Parathyroid adenoma (tissue), 2 donors: ENCODE measurements around the gene CRACDL.

ENCODE experiments used
- H2AFZ ChIP-seq: fragments of 300-600 bp; sonication (generic); one replicate; pipeline ENCODE4 v1.7.0; 2017; ENCODE audit warnings: antibody characterized with exemption, mild to moderate bottlenecking
- H3K27ac ChIP-seq: fragments of 300-600 bp; sonication (generic); one replicate; pipeline ENCODE4 v1.7.0; 2017
- H3K27me3 ChIP-seq: fragments of 300-600 bp; sonication (generic); one replicate; pipeline ENCODE4 v1.7.0; 2017; ENCODE audit warnings: low read length; ENCODE audit not compliant: control insufficient read depth, insufficient read depth
- H3K36me3 ChIP-seq: fragments of 300-600 bp; sonication (generic); one replicate; pipeline ENCODE4 v1.7.0; 2017; ENCODE audit warnings: low read length; ENCODE audit not compliant: control insufficient read depth, insufficient read depth
- H3K4me1 ChIP-seq: fragments of 300-600 bp; sonication (generic); one replicate; pipeline ENCODE4 v1.7.0; 2017; ENCODE audit warnings: control low read depth
- H3K4me2 ChIP-seq: fragments of 300-600 bp; sonication (generic); one replicate; pipeline ENCODE4 v1.7.0; 2017; ENCODE audit warnings: low read length
- H3K4me3 ChIP-seq: fragments of 300-600 bp; sonication (generic); one replicate; pipeline ENCODE4 v1.7.0; 2017; ENCODE audit warnings: low read depth, low read length
- H3K79me2 ChIP-seq: fragments of 300-600 bp; sonication (generic); one replicate; pipeline ENCODE4 v1.7.0; 2017; ENCODE audit warnings: control low read depth
- H3K9ac ChIP-seq: fragments of 300-600 bp; sonication (generic); one replicate; pipeline ENCODE4 v1.7.0; 2017; ENCODE audit warnings: mild to moderate bottlenecking
- H3K9me3 ChIP-seq: fragments of 300-600 bp; sonication (generic); one replicate; pipeline ENCODE4 v1.7.0; 2017; ENCODE audit warnings: low read length; ENCODE audit not compliant: control insufficient read depth
- CTCF ChIP-seq: fragments of 300-600 bp; sonication (generic); IDR thresholded peaks from one replicate; pipeline ENCODE4 v1.7.0; 2017; ENCODE audit warnings: antibody characterized with exemption, mild to moderate bottlenecking
- donor health status: primary hyperparathyroidism.

The CRACDL gene

GRCh38 chr2:98932778-98933343 lies 3.2 kb downstream of the CRACDL start:
- no peaks in the 10 kb centered on the region for H3K79me2 ChIP-seq
- no peak overlapping the region for H3K4me3 ChIP-seq
- H3K9me3 ChIP-seq: no peaks in the 10 kb centered on the region
- H2AFZ ChIP-seq: no peak overlapping the region
- TF ChIP-seq CTCF: no peak
- H3K27ac ChIP-seq: no peak overlapping the region
- no peak overlapping the region for H3K4me2 ChIP-seq
- no peaks in the 10 kb centered on the region for H3K27me3 ChIP-seq
- H3K9ac ChIP-seq: no peak overlapping the region
- peaks cover 4% of the 10 kb centered on the region for H3K4me1 ChIP-seq
- H3K36me3 ChIP-seq: no peaks in the 10 kb centered on the region

- H3K36me3 ChIP-seq: no peaks in the 10 kb centered on the region
- H3K27me3 ChIP-seq: no peaks in the 10 kb centered on the region
- no peak overlapping the region for H2AFZ ChIP-seq
- H3K4me1 ChIP-seq: peaks cover 4% of the 10 kb centered on the region
- H3K27ac ChIP-seq: no peak overlapping the region
- H3K4me3 ChIP-seq: no peak overlapping the region
- H3K9ac ChIP-seq: no peak overlapping the region
- no peak for TF ChIP-seq CTCF
- no peaks in the 10 kb centered on the region for H3K9me3 ChIP-seq
- H3K79me2 ChIP-seq: no peaks in the 10 kb centered on the region
- H3K4me2 ChIP-seq: no peak overlapping the region
These were observed 3.9 kb downstream of the CRACDL start for GRCh38 chr2:98932164-98932563.

- Histone ChIP-seq H3K36me3 (no peaks in the 10 kb centered on the region), H3K27ac (no peak overlapping the region), H2AFZ (no peak overlapping the region), H3K79me2 (no peaks in the 10 kb centered on the region), H3K4me3 (no peak overlapping the region), H3K9me3 (no peaks in the 10 kb centered on the region), H3K9ac (no peak overlapping the region), H3K4me1 (peaks cover 4% of the 10 kb centered on the region), H3K4me2 (no peak overlapping the region), H3K27me3 (no peaks in the 10 kb centered on the region)
- TF ChIP-seq CTCF: no peak
These were observed 4.4 kb downstream of the CRACDL start for GRCh38 chr2:98931596-98931995.

- Histone ChIP-seq H3K27ac (no peak overlapping the region), H3K36me3 (no peaks in the 10 kb centered on the region), H3K9me3 (no peaks in the 10 kb centered on the region), H3K9ac (no peak overlapping the region), H3K4me3 (no peak overlapping the region), H2AFZ (no peak overlapping the region), H3K4me1 (peaks cover under 1% of the 10 kb centered on the region), H3K4me2 (no peak overlapping the region), H3K27me3 (no peaks in the 10 kb centered on the region), H3K79me2 (no peaks in the 10 kb centered on the region)
- TF ChIP-seq CTCF: no peak
These were observed 6.1 kb downstream of the CRACDL start for GRCh38 chr2:98929920-98930319.

- Histone ChIP-seq H3K9ac (no peak overlapping the region), H3K9me3 (no peaks in the 10 kb centered on the region), H3K79me2 (no peaks in the 10 kb centered on the region), H2AFZ (no peak overlapping the region), H3K36me3 (no peaks in the 10 kb centered on the region), H3K4me3 (no peak overlapping the region), H3K27ac (no peak overlapping the region), H3K4me1 (no peaks in the 10 kb centered on the region), H3K27me3 (no peaks in the 10 kb centered on the region), H3K4me2 (no peak overlapping the region)
- no peak for TF ChIP-seq CTCF
These were observed 7.8 kb downstream of the CRACDL start for GRCh38 chr2:98928242-98928641.
